Measurements from ENCODE around the gene MRM3. TPM values are rescaled to one million over a fixed set of nuclear protein-coding genes. Genes with fewer than 3 reads are reported as not detected.

MRM3 gene, protein sequence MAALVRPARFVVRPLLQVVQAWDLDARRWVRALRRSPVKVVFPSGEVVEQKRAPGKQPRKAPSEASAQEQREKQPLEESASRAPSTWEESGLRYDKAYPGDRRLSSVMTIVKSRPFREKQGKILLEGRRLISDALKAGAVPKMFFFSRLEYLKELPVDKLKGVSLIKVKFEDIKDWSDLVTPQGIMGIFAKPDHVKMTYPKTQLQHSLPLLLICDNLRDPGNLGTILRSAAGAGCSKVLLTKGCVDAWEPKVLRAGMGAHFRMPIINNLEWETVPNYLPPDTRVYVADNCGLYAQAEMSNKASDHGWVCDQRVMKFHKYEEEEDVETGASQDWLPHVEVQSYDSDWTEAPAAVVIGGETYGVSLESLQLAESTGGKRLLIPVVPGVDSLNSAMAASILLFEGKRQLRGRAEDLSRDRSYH
- total RNA-seq (2014; rRNA removed; shearing (Covaris generic)): 21.3 and 40.2 TPM in 2 replicates

DNA sequence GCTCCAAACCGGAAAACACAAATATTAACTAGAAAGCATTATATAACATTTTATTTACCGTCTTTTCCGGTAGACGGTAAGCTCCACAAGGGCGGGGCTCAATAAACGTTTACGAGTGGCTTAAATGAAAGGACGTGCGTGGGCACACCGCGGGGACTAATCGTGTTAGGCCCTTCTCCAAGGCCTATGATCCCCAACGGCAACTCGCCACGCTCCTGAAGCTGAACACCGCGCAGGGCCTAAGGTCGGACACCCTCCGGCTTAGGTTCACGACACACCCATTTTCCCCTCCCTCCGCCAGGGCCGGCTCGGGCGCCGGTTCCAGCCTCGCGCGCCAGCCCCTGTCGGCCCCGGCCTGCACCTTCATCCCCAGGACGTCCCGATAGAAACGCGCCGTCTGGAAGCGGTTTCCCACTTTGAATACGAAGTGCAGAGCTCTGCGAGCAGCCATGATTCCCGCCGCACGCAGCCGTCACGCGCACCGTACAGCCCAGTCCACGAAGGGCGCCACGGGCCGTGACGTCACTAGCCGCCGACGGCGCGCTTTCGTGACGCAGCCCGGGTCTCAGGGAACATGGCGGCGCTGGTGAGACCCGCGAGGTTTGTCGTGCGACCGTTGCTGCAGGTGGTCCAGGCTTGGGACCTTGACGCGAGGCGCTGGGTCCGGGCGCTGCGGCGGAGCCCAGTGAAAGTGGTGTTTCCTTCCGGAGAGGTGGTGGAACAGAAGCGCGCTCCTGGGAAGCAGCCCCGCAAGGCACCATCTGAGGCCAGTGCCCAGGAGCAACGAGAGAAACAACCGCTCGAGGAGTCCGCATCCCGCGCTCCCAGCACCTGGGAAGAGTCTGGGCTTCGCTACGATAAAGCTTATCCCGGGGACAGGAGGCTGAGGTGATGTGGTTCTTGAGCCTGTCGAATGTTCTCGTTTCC lies at the start of gene MRM3, which contains the start of gene GLOD4:
Gene MRM3, plus strand, starts transcription at position 549 of the 927 bp plus-strand sequence. Its CDS starts 26 bp downstream, at position 575.
Gene GLOD4, minus strand, starts transcription at position 476 of the 927 bp plus-strand sequence. Its CDS starts 25 bp downstream, at position 451.
- DNase-seq (ENCODE audit: low read depth in 1 of 2, low spot score in 2 of 2): peak; percentile 85 to 91
- Histone ChIP-seq H3K27ac (peak within 1 kb of the TSS; percentile 28), H3K27me3 (replicated peaks) (no peaks in the 10 kb centered on the region), H3K4me1 (replicated peaks) (peaks cover 10% of the 10 kb centered on the region), H3K4me3 (peak within 1 kb of the TSS; percentile 74), H3K36me3 (peaks cover 36% of the 10 kb centered on the region), H3K9me3 (replicated peaks) (no peaks in the 10 kb centered on the region)

DNA sequence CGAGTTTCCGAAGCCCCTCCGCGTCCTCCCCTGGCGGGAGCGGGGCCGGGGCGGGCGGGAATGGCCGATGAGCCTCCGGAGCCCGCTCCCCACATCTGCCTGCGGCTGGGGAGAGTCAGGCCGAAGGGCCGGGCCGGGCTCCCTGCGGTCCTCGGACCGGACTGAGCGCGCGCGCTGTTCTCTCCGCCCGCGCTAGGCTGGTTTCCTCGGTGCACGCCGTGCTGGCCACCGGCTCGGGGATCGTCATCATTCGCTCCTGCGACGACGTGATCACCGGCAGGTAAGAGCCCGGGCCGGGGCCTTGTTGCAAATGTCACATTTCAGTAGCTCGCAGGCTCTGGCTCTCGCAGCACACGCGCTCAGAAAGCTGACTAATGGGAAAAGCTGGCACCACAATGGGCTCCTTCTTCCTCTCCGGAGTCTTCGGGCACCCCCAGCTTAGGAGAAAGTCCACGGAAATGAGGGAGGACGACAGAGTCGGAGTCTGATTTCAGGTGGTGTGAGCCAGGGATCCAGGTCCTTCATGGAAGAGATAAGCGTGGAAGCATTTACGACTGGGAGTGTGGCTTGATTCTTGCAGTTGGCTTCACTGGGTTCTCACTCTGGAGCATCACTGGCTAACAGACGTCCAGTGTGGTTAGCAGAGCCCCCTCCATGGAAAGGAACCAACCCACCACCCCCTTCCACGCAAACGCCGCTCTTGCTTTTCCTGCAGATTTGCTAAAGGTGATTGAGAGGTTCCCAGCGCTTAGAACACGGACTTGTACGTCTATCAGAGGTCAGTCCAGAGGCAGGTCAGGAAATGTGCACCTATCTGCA lies 49.0 kb upstream of the MRM3 start:
- no peaks in the 10 kb centered on the region for H3K9me3 ChIP-seq (replicated peaks)
- H3K4me3 ChIP-seq: peak overlapping the region; percentile 95
- no peaks in the 10 kb centered on the region for H3K27me3 ChIP-seq (replicated peaks)
- DNase-seq (ENCODE audit: low read depth in 1 of 2, low spot score in 2 of 2): peak in 1 of 2 experiments; percentile 32
- peaks cover 19% of the 10 kb centered on the region for H3K4me1 ChIP-seq (replicated peaks)
- peaks cover 35% of the 10 kb centered on the region for H3K36me3 ChIP-seq
- H3K27ac ChIP-seq: peak overlapping the region; percentile 77

DNA sequence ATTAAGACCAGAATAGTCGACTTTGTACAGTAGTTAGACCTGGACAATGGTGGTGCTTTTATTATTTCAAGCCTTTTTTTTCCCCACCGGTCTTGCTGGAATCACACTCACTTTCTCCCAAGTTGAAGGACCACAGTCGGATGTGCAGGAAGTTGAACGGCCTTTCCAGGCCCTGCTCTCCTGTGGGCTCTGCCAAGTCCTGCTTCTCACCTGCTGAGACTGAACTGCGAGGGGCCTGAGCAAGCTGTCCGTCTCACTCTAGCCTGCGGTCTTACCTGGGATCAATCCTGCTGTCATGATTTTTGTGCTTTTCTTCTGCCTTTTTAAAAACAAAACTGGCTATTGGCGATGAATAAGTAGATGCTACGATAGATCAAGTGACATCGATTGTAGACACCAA lies 48.4 kb upstream of the MRM3 start:
- H3K4me1 ChIP-seq (replicated peaks): peaks cover 19% of the 10 kb centered on the region
- peak overlapping the region; percentile 95 for H3K4me3 ChIP-seq
- no peaks in the 10 kb centered on the region for H3K9me3 ChIP-seq (replicated peaks)
- no peak overlapping the region for H3K27ac ChIP-seq
- no peak for DNase-seq (ENCODE audit: low read depth in 1 of 2, low spot score in 2 of 2)
- no peaks in the 10 kb centered on the region for H3K27me3 ChIP-seq (replicated peaks)
- H3K36me3 ChIP-seq: peaks cover 41% of the 10 kb centered on the region

DNA sequence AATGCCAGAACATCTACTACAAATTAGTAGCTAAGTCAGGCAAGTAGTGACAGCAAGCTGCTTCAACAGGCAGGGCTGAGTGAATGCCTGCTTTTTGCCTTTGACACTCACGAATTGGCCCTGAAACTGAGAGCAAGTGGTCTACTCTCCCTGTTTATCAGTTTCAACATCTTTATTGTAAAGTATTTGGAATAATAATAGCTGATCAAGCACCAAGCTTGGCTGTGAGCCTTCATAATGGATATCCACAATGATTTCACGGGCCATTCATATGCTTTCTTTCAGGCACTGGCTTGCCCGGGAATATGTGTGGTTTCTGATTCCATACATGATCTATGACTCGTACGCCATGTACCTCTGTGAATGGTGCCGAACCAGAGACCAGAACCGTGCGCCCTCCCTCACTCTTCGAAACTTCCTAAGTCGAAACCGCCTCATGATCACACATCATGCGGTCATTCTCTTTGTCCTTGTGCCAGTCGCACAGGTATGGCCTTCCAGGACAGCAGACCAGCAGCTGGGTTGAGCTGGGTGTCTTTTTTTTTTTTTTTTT lies 44.5 kb upstream of the MRM3 start:
- H3K9me3 ChIP-seq (replicated peaks): no peaks in the 10 kb centered on the region
- H3K4me1 ChIP-seq (replicated peaks): peaks cover 13% of the 10 kb centered on the region
- no peak overlapping the region for H3K27ac ChIP-seq
- H3K27me3 ChIP-seq (replicated peaks): no peaks in the 10 kb centered on the region
- H3K4me3 ChIP-seq: no peak overlapping the region
- DNase-seq (ENCODE audit: low read depth in 1 of 2, low spot score in 2 of 2): no peak
- H3K36me3 ChIP-seq: peaks cover 70% of the 10 kb centered on the region

DNA sequence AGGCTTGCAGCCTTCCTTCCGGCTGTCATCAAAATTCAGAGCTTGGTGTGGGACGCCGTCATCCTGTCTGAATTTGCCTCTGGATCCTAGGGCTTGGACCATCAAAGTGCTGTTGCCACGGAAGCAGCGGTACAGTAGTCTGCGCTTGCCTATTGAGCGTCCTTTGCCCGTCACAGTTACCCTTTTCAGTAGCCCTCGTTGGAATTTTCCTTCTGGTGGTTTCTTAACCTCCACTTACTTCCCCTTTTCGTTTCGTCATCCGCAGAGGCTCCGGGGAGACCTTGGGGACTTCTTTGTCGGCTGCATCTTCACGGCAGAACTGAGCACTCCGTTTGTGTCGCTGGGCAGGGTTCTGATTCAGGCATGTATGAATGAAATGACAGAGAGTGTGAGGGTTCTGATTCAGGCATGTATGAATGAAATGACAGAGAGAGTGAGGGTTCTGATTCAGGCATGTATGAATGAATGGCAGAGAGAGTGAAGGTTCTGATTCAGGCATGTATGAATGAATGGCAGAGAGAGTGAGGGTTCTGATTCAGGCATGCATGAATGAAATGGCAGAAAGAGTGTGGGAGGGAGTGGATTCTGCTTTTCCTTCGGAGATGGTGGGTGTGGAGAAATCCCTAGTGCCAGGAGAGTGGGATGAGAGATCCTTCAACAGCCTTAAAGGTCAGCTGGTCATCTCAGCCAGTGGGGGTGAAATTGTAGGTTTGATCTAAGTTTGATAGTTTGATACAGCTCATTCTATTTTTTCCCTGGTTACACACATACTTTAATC lies 41.7 kb upstream of the MRM3 start:
- no peaks in the 10 kb centered on the region for H3K9me3 ChIP-seq (replicated peaks)
- no peak overlapping the region for H3K27ac ChIP-seq
- no peak overlapping the region for H3K4me3 ChIP-seq
- no peaks in the 10 kb centered on the region for H3K27me3 ChIP-seq (replicated peaks)
- H3K4me1 ChIP-seq (replicated peaks): no peaks in the 10 kb centered on the region
- no peak for DNase-seq (ENCODE audit: low read depth in 1 of 2, low spot score in 2 of 2)
- H3K36me3 ChIP-seq: peaks cover 71% of the 10 kb centered on the region

DNA sequence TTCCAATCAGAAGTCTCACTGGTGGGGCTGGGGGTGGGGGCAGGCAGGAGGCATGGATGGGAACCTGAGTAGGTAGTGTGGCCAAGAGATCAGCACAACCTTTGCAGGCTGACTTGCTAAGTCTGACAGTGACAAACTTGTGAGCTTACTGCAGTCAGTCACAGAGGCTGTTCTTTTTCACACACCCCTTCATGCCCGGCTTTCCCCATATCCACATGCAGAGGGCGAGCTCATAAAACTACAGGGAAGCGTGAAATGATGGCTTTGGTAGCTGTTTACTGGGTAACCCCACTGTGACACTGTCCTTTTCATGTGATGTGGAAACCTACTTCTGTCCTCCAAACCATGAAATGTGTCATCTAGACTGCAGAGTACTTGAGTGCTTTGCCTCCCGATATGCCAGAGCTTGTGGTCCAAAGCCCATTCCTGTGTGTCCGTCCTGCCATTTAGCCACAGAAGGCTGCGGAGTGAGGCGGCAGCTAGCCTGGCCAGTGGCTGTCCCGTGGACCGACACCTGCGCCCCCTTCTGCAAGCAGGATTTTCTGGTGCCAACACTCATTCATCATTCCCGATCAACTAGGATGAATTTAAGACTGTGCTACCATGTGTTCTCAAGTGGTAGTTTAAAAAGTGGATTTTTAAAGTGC lies 39.9 kb upstream of the MRM3 start:
- Histone ChIP-seq H3K36me3 (peaks cover 85% of the 10 kb centered on the region), H3K27ac (no peak overlapping the region), H3K27me3 (replicated peaks) (no peaks in the 10 kb centered on the region), H3K9me3 (replicated peaks) (no peaks in the 10 kb centered on the region), H3K4me3 (no peak overlapping the region), H3K4me1 (replicated peaks) (no peaks in the 10 kb centered on the region)
- no peak for DNase-seq (ENCODE audit: low read depth in 1 of 2, low spot score in 2 of 2)

DNA sequence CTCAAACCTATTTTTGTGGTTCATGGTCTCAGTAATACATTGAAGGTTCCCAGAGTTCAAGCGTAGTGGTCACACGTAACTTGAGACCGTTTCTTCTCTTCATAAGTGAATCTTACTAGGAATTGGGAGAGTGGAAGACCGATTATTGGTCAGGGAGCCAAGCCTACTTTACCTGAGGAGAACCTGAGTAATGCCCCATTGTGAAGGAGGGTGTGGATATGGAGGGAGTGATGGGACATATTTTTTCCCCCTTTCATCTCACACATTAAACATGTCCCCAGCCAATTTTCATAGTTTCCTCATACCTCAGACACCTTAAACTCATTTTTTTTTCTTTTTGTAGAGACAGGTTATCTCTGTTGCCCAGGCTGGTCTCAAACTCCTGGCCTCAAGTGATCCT lies 39.0 kb upstream of the MRM3 start:
- no peak for DNase-seq (ENCODE audit: low read depth in 1 of 2, low spot score in 2 of 2)
- H3K4me3 ChIP-seq: no peak overlapping the region
- no peaks in the 10 kb centered on the region for H3K9me3 ChIP-seq (replicated peaks)
- no peaks in the 10 kb centered on the region for H3K27me3 ChIP-seq (replicated peaks)
- no peaks in the 10 kb centered on the region for H3K4me1 ChIP-seq (replicated peaks)
- H3K36me3 ChIP-seq: peaks cover 88% of the 10 kb centered on the region
- H3K27ac ChIP-seq: no peak overlapping the region

DNA sequence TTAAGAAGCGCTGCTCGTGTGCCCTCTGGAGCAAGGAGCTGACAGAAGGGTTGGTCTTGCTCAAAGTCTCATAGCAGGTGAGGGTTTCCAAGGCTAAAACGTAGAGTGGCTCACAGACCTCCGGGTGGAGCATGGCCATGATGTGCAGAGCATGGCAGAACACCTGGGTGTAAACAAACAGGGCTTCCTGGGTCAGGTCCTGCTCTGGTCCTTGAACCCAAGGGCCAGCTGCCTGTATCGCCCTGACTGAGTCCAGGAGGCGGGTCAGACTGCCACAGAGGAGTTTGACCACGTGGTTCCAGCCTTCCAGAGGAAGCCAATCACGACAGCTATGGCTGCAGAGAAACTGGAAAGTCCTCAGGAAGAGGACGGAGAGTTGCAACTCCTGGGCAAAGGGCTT lies 37.2 kb upstream of the MRM3 start:
- Histone ChIP-seq H3K36me3 (peaks cover 77% of the 10 kb centered on the region), H3K27me3 (replicated peaks) (no peaks in the 10 kb centered on the region), H3K9me3 (replicated peaks) (no peaks in the 10 kb centered on the region), H3K27ac (no peak overlapping the region), H3K4me3 (no peak overlapping the region), H3K4me1 (replicated peaks) (no peaks in the 10 kb centered on the region)
- DNase-seq (ENCODE audit: low read depth in 1 of 2, low spot score in 2 of 2): no peak

DNA sequence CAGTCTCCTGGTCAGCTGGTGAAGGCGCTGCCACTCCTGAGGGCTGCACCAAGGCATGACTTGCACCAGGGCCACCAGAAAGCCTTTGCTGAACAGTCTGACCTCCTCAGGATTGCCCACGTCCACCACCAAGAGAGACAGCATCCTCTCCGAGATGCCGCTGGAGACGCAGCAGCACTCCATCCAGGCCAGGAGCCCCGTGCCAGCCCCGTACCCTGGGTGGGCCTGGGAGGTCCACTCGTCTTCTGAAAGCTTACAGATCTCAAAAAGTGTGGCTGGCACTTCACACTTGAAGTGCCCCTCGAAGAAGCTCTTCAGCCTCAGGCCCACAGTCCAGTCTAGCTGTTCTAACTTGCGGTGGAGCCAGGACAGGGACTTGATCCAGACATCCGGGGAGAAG lies 36.7 kb upstream of the MRM3 start:
- H3K36me3 ChIP-seq: peaks cover 77% of the 10 kb centered on the region
- H3K27me3 ChIP-seq (replicated peaks): no peaks in the 10 kb centered on the region
- no peak overlapping the region for H3K4me3 ChIP-seq
- H3K9me3 ChIP-seq (replicated peaks): no peaks in the 10 kb centered on the region
- no peak for DNase-seq (ENCODE audit: low read depth in 1 of 2, low spot score in 2 of 2)
- peaks cover under 1% of the 10 kb centered on the region for H3K4me1 ChIP-seq (replicated peaks)
- no peak overlapping the region for H3K27ac ChIP-seq

DNA sequence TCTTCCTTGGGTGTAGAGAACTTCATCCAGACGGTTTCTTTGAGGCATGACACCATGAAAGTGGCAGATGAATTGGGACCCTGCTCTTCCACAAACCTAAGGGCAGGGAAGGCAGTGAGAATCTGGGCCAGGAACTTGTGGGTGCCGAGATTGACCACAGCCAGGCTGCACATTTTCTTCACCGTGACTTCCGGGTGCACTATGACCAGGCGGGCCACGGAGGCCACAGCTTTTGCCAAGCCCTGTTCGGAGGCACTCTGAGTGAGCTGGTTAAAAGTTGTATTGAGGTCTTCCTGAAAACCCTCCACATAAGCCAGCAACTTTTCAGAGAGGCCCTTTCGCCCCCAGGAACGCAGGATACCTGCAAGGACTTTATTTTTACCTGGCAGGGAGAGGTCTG lies 36.0 kb upstream of the MRM3 start:
- H3K9me3 ChIP-seq (replicated peaks): no peaks in the 10 kb centered on the region
- H3K36me3 ChIP-seq: peaks cover 74% of the 10 kb centered on the region
- H3K4me1 ChIP-seq (replicated peaks): peaks cover 9% of the 10 kb centered on the region
- no peak for DNase-seq (ENCODE audit: low read depth in 1 of 2, low spot score in 2 of 2)
- no peaks in the 10 kb centered on the region for H3K27me3 ChIP-seq (replicated peaks)
- no peak overlapping the region for H3K27ac ChIP-seq
- no peak overlapping the region for H3K4me3 ChIP-seq

DNA sequence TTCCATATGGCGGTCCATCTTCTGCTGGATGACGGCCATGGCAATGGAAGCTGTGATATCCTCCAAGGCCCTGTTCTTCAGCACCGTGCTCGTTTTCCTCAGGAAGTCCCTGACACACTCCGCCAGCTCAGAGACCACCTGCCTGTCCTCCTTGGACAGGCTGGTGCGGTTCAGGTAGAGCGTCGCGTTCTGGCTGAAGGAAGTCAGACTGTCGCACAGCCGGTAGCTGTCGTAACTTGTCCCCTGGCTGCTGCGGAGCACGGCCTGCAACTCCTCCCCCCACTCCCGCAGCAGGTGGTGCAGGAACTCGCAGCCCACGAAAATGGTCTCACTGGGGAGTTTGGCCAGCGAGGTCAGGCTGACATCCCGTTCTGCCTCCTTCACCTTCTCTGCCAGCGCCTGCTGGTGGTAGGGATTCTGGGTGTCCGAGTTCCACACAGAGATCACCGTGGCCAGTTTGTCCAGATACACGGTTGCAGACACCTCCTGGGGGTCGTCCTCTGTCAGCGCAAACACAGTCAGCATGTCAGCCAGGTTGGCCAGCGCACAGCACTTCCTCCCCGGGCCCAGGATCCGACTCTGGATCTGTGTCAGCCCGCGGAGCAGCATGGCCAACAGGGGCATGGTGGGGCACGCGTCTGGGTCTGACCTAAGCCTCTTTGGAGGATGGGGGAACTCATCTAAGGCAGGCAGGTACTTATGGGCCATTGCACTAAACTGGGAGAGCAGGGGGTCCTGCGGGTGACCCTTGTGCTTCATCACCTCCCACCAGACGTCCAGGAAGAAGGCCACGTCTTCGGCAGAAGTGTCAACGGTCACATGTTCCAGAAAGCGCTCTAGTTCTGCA lies 35.1 kb upstream of the MRM3 start:
- no peak for DNase-seq (ENCODE audit: low read depth in 1 of 2, low spot score in 2 of 2)
- Histone ChIP-seq H3K27me3 (replicated peaks) (no peaks in the 10 kb centered on the region), H3K9me3 (replicated peaks) (no peaks in the 10 kb centered on the region), H3K36me3 (peaks cover 68% of the 10 kb centered on the region), H3K4me3 (no peak overlapping the region), H3K4me1 (replicated peaks) (peaks cover 11% of the 10 kb centered on the region), H3K27ac (no peak overlapping the region)

All from SJSA1 (cell line).